GM23338 (cell line): ENCODE data around the gene SIRT6. TPM values are rescaled to one million over a fixed set of nuclear protein-coding genes. Genes with fewer than 3 reads are reported as not detected.

ENCODE experiments used
- ATAC-seq: fragments of 200-7000 bp; cut with Tn5 transposase; 3 replicates; pipeline ENCODE4 v1.9.1; 2020
- DNase-seq: peaks from one replicate; pipeline ENCODE4 v3.0.0-alpha.2; 2015; ENCODE audit warnings: low spot score
- H2AFZ ChIP-seq: fragments of 200-600 bp; sonication (generic); 2 replicates; pipeline ENCODE4 v1.8.0; 2016; ENCODE audit warnings: antibody characterized with exemption, mild to moderate bottlenecking, moderate library complexity
- H3F3A ChIP-seq: fragments of 200-600 bp; sonication (generic); replicated peaks from 2 replicates; pipeline ENCODE4 v1.8.0; 2017; ENCODE audit warnings: antibody characterized with exemption, mixed run types, low read depth
- H3K27ac ChIP-seq: fragments of 200-600 bp; sonication (generic); 2 replicates; pipeline ENCODE4 v1.6.1; 2016; ENCODE audit warnings: low read depth
- H3K27me3 ChIP-seq: fragments of 200-600 bp; sonication (generic); 2 replicates; pipeline ENCODE4 v1.8.0; 2016; ENCODE audit warnings: mild to moderate bottlenecking, mixed run types, moderate library complexity; ENCODE audit not compliant: insufficient read depth
- H3K36me3 ChIP-seq: fragments of 200-600 bp; sonication (generic); 2 replicates; pipeline ENCODE4 v1.8.0; 2016; ENCODE audit warnings: mild to moderate bottlenecking; ENCODE audit not compliant: insufficient read depth
- H3K4me1 ChIP-seq: fragments of 200-600 bp; sonication (generic); 2 replicates; pipeline ENCODE4 v1.8.0; 2016; ENCODE audit warnings: mild to moderate bottlenecking, moderate library complexity; ENCODE audit not compliant: insufficient read depth
- H3K4me2 ChIP-seq: fragments of 200-600 bp; sonication (generic); 2 replicates; pipeline ENCODE4 v1.7.1; 2017; ENCODE audit warnings: mixed run types
- H3K4me3 ChIP-seq: fragments of 200-600 bp; sonication (generic); 2 replicates; pipeline ENCODE4 v1.6.1; 2016; ENCODE audit warnings: mixed run types
- H3K79me2 ChIP-seq: fragments of 200-600 bp; sonication (generic); replicated peaks from 2 replicates; pipeline ENCODE4 v1.8.0; 2017; ENCODE audit warnings: mild to moderate bottlenecking; ENCODE audit not compliant: insufficient read depth
- H3K9me2 ChIP-seq: fragments of 200-600 bp; sonication (generic); 2 replicates; pipeline ENCODE4 v1.8.0; 2017; ENCODE audit not compliant: insufficient read depth
- H4K20me1 ChIP-seq: fragments of 200-600 bp; sonication (generic); replicated peaks from 2 replicates; pipeline ENCODE4 v1.8.0; 2017; ENCODE audit warnings: mild to moderate bottlenecking; ENCODE audit not compliant: insufficient read depth
- H3K27ac Mint-ChIP-seq: 2 replicates; pipeline ENCODE4 v1.8.0; 2020; ENCODE audit warnings: inconsistent platforms, mild to moderate bottlenecking, moderate library complexity, mixed read lengths
- H3K27me3 Mint-ChIP-seq: 3 replicates; pipeline ENCODE4 v1.8.0; 2022; ENCODE audit warnings: low read depth, mild to moderate bottlenecking, moderate library complexity, mixed read lengths, inconsistent platforms; ENCODE audit not compliant: insufficient read depth, poor library complexity
- H3K36me3 Mint-ChIP-seq: 3 replicates; pipeline ENCODE4 v1.8.0; 2021; ENCODE audit warnings: low read depth, mild to moderate bottlenecking, inconsistent platforms, moderate library complexity, mixed read lengths
- H3K4me1 Mint-ChIP-seq: 3 replicates; pipeline ENCODE4 v1.8.0; 2020; ENCODE audit warnings: mild to moderate bottlenecking, inconsistent platforms, mixed read lengths
- H3K4me3 Mint-ChIP-seq: 3 replicates; pipeline ENCODE4 v1.8.0; 2021; ENCODE audit warnings: moderate library complexity, mild to moderate bottlenecking, inconsistent platforms, mixed read lengths
- H3K9me3 Mint-ChIP-seq: 3 replicates; pipeline ENCODE4 v1.8.0; 2020; ENCODE audit warnings: moderate library complexity, mild to moderate bottlenecking, inconsistent platforms, mixed read lengths
- CREB1 ChIP-seq: fragments of 250-450 bp; sonication (Bioruptor Pico); IDR thresholded peaks from 2 replicates; pipeline ENCODE4 v1.5.0; 2020; ENCODE audit warnings: low read depth, mild to moderate bottlenecking, moderate library complexity
- EZH2 ChIP-seq: fragments of 200-600 bp; sonication (generic); IDR thresholded peaks from one replicate; pipeline ENCODE4 v1.8.0; 2017; ENCODE audit warnings: antibody characterized with exemption, mild to moderate bottlenecking, low read depth; ENCODE audit not compliant: unreplicated experiment
- JUNB ChIP-seq: IDR thresholded peaks from one replicate; pipeline ENCODE4 v1.6.1; 2016; ENCODE audit warnings: antibody characterized with exemption; ENCODE audit not compliant: unreplicated experiment
- NANOG ChIP-seq: IDR thresholded peaks from 2 replicates; pipeline ENCODE4 v1.6.1; 2016; ENCODE audit warnings: antibody characterized with exemption, borderline replicate concordance
- POLR2AphosphoS5 ChIP-seq: IDR thresholded peaks from 2 replicates; pipeline ENCODE4 v1.6.1; 2016; ENCODE audit warnings: antibody characterized with exemption, low read depth
- STAT1 ChIP-seq: IDR thresholded peaks from one replicate; pipeline ENCODE4 v1.6.1; 2016; ENCODE audit warnings: antibody characterized with exemption; ENCODE audit not compliant: unreplicated experiment
- ZNF114 ChIP-seq: fragments of 250-450 bp; sonication (Bioruptor Pico); IDR thresholded peaks from 2 replicates; pipeline ENCODE4 v1.5.0; 2020; ENCODE audit warnings: mild to moderate bottlenecking, moderate library complexity
- ZNF331 ChIP-seq: fragments of 250-450 bp; sonication (Bioruptor Pico); IDR thresholded peaks from 2 replicates; pipeline ENCODE4 v1.5.0; 2020; ENCODE audit warnings: low read depth, mild to moderate bottlenecking, moderate library complexity
- polyA plus RNA-seq: library from polyadenylated mRNA; unstranded; fragments of >200 nt; fragmentation: Nextera tagmentation; extraction: Ambion mirVana; gene quantifications from 2 replicates; pipeline ENCODE4 v1.2.1, GENCODE V29; 2016
- total RNA-seq: library from RNA; depleted of rRNA; stranded (reverse); fragments of >200 nt; shearing (Covaris generic); gene quantifications from 2 replicates; pipeline ENCODE4 v1.2.3, GENCODE V29; 2014
- TF ChIP-seq, protein P1 (sequence below): IDR thresholded peaks from one replicate; pipeline ENCODE4 v1.6.1; 2018; ENCODE audit warnings: antibody characterized with exemption; ENCODE audit not compliant: unreplicated experiment
- TF ChIP-seq, protein P2 (sequence below), 2 experiments: fragments of 200-600 bp in 1 of 2; sonication (generic) in 1 of 2; conservative IDR thresholded peaks; 2 replicates each; pipeline versions ENCODE4 v1.5.1 to v1.6.1; 2016 to 2017; ENCODE audit warnings: antibody characterized with exemption in 2 of 2, low read depth in 2 of 2, mild to moderate bottlenecking in 2 of 2, moderate library complexity in 1 of 2
- TF ChIP-seq, protein P3 (sequence below): IDR thresholded peaks from 2 replicates; pipeline ENCODE4 v1.6.1; 2016; ENCODE audit warnings: antibody characterized with exemption

Gene SIRT6
- total and polyA plus RNA-seq, 2 experiments from 2014 or later = 18.9 to 26.7 TPM

DNA sequence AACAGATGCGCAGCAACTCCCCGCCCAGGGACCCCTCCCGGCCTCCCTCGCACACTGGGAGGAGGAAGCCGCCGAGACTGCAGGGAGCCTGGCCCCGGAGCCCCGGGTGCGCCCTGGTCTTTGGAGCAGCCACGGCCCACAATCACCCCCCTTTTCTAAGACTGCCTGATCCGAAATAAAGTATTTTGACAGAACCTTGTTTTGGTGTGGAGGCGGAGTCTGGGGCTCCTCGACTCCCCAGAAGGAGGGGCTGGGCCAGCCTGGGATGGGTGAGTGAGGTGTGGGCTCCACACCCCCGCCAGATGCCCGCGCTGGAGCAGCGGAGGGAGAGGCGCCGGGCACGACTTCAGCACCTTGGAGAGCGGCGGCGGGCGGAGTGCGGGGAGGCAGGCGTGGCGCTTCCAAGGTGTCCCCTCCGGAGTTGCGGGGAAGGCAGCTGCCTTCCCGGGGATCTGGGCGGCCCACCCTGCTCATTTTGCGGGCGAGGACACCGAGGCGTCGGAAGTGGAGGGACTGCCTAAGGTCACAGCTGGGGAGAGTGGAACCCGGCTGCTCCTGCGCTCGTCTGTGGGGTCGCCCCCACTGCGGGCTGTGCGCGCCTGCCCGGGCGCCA lies 9.4 kb downstream of the SIRT6 start:
- H3K36me3 ChIP-seq = no peaks in the 10 kb centered on the region
- H4K20me1 ChIP-seq = no peaks in the 10 kb centered on the region; the same call in 1 of the 2 replicates
- H3K4me1 ChIP-seq = no peaks in the 10 kb centered on the region
- Mint-ChIP-seq H3K4me1 (peaks cover 4% of the 10 kb centered on the region; the same call in 1 of the 3 replicates), H3K27me3 (peaks cover 19% of the 10 kb centered on the region), H3K36me3 (no peaks in the 10 kb centered on the region), H3K27ac (no peak overlapping the region), H3K4me3 (peak overlapping the region; percentile 36), H3K9me3 (no peaks in the 10 kb centered on the region)
- peak; percentile 90 for DNase-seq
- peak overlapping the region; percentile 84 for H3K4me2 ChIP-seq
- no peaks in the 10 kb centered on the region for H3K9me2 ChIP-seq
- H2AFZ ChIP-seq = no peak overlapping the region
- H3K27ac ChIP-seq = no peak overlapping the region
- H3F3A ChIP-seq = no peaks in the 10 kb centered on the region
- no peak for TF ChIP-seq ZNF114 (CRISPR knock-in tag)
- TF ChIP-seq, protein P1, sequence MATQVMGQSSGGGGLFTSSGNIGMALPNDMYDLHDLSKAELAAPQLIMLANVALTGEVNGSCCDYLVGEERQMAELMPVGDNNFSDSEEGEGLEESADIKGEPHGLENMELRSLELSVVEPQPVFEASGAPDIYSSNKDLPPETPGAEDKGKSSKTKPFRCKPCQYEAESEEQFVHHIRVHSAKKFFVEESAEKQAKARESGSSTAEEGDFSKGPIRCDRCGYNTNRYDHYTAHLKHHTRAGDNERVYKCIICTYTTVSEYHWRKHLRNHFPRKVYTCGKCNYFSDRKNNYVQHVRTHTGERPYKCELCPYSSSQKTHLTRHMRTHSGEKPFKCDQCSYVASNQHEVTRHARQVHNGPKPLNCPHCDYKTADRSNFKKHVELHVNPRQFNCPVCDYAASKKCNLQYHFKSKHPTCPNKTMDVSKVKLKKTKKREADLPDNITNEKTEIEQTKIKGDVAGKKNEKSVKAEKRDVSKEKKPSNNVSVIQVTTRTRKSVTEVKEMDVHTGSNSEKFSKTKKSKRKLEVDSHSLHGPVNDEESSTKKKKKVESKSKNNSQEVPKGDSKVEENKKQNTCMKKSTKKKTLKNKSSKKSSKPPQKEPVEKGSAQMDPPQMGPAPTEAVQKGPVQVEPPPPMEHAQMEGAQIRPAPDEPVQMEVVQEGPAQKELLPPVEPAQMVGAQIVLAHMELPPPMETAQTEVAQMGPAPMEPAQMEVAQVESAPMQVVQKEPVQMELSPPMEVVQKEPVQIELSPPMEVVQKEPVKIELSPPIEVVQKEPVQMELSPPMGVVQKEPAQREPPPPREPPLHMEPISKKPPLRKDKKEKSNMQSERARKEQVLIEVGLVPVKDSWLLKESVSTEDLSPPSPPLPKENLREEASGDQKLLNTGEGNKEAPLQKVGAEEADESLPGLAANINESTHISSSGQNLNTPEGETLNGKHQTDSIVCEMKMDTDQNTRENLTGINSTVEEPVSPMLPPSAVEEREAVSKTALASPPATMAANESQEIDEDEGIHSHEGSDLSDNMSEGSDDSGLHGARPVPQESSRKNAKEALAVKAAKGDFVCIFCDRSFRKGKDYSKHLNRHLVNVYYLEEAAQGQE = peak; percentile 99
- H3K79me2 ChIP-seq = no peaks in the 10 kb centered on the region
- H3K4me3 ChIP-seq = peak overlapping the region; percentile 50
- peak; percentile 96 for ATAC-seq
- peaks cover 8% of the 10 kb centered on the region; the same call in 1 of the 2 replicates for H3K27me3 ChIP-seq

DNA sequence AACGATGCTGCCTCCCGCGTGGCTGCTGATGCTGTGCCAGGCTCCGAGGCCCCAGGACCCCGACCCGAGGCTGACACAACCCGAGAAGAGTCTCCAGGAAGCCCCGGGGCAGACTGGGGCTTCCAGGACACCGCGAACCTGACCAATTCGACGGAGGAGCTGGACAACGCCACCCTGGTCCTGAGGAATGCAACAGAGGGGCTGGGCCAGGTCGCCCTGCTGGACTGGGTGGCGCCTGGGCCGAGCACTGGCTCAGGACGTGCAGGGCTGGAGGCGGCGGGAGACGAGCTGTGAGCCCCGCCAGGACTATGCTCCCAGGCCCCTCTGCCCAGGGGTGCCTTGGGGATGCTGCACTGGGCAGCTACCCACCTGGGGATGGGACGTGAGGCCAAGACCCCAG lies 10.7 kb downstream of the SIRT6 start:
- Histone ChIP-seq H3K27ac (no peak overlapping the region), H2AFZ (no peak overlapping the region), H4K20me1 (no peaks in the 10 kb centered on the region; the same call in 1 of the 2 replicates), H3K36me3 (no peaks in the 10 kb centered on the region), H3K27me3 (peaks cover 8% of the 10 kb centered on the region; the same call in 1 of the 2 replicates), H3K4me2 (no peak overlapping the region), H3K79me2 (no peaks in the 10 kb centered on the region), H3K9me2 (no peaks in the 10 kb centered on the region), H3K4me1 (no peaks in the 10 kb centered on the region), H3F3A (no peaks in the 10 kb centered on the region), H3K4me3 (no peak overlapping the region)
- Mint-ChIP-seq H3K27ac (no peak overlapping the region), H3K27me3 (peaks cover 25% of the 10 kb centered on the region), H3K4me1 (peaks cover 4% of the 10 kb centered on the region; the same call in 1 of the 3 replicates), H3K36me3 (no peaks in the 10 kb centered on the region), H3K9me3 (no peaks in the 10 kb centered on the region), H3K4me3 (0 out of 3 replicates have a peak overlapping the region, but pooled peaks have one; percentile 27)
- DNase-seq = no peak
- no peak for ATAC-seq
- TF ChIP-seq ZNF114 (CRISPR knock-in tag) (no peak), NANOG (no peak), EZH2 (no peak), ZNF331 (CRISPR knock-in tag) (no peak), POLR2AphosphoS5 (no peak), CREB1 (CRISPR knock-in tag) (no peak), STAT1 (no peak), JUNB (no peak)
- TF ChIP-seq, protein P2, sequence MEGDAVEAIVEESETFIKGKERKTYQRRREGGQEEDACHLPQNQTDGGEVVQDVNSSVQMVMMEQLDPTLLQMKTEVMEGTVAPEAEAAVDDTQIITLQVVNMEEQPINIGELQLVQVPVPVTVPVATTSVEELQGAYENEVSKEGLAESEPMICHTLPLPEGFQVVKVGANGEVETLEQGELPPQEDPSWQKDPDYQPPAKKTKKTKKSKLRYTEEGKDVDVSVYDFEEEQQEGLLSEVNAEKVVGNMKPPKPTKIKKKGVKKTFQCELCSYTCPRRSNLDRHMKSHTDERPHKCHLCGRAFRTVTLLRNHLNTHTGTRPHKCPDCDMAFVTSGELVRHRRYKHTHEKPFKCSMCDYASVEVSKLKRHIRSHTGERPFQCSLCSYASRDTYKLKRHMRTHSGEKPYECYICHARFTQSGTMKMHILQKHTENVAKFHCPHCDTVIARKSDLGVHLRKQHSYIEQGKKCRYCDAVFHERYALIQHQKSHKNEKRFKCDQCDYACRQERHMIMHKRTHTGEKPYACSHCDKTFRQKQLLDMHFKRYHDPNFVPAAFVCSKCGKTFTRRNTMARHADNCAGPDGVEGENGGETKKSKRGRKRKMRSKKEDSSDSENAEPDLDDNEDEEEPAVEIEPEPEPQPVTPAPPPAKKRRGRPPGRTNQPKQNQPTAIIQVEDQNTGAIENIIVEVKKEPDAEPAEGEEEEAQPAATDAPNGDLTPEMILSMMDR (conservative IDR thresholded peaks at IDR 0.05; ENCODE audit: low read depth in 2 of 2) = no peak
- TF ChIP-seq, protein P3, sequence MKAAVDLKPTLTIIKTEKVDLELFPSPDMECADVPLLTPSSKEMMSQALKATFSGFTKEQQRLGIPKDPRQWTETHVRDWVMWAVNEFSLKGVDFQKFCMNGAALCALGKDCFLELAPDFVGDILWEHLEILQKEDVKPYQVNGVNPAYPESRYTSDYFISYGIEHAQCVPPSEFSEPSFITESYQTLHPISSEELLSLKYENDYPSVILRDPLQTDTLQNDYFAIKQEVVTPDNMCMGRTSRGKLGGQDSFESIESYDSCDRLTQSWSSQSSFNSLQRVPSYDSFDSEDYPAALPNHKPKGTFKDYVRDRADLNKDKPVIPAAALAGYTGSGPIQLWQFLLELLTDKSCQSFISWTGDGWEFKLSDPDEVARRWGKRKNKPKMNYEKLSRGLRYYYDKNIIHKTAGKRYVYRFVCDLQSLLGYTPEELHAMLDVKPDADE = no peak
- TF ChIP-seq, protein P1 = no peak
